Skeletal muscle tissue (tissue), 4 donors: ENCODE measurements around the gene ARFIP2. TPM values are rescaled to one million over a fixed set of nuclear protein-coding genes. Genes with fewer than 3 reads are reported as not detected.
A peak's percentile ranks its signal among the peaks of the same experiment; 100 is the strongest.

Source experiments
- H3K27ac ChIP-seq: one replicate; pipeline ENCODE4 v1.7.0; 2013; ENCODE audit warnings: mild to moderate bottlenecking, low read depth, low read length, inconsistent platforms
- H3K27me3 ChIP-seq, 3 donors: one replicate each; pipeline ENCODE4 v1.7.0; 2013; ENCODE audit warnings: low read length in 3 of 3; ENCODE audit not compliant: control insufficient read depth in 3 of 3, insufficient read depth in 3 of 3
- H3K36me3 ChIP-seq, 3 donors: one replicate each; pipeline ENCODE4 v1.7.0; 2013; ENCODE audit warnings: low read length in 3 of 3; ENCODE audit not compliant: control insufficient read depth in 3 of 3, insufficient read depth in 3 of 3
- H3K4me1 ChIP-seq, 3 donors: one replicate each; pipeline ENCODE4 v1.7.0; 2013; ENCODE audit warnings: low read length in 3 of 3, mild to moderate bottlenecking in 3 of 3; ENCODE audit not compliant: control insufficient read depth in 3 of 3, insufficient read depth in 3 of 3
- H3K4me3 ChIP-seq, 3 donors: one replicate each; pipeline ENCODE4 v1.7.0; 2013; ENCODE audit warnings: low read length in 3 of 3
- H3K9ac ChIP-seq, 3 donors: one replicate each; pipeline ENCODE4 v1.7.0; 2013; ENCODE audit warnings: low read length in 3 of 3, mild to moderate bottlenecking in 3 of 3, moderate library complexity in 2 of 3, low read depth in 1 of 3
- H3K9me3 ChIP-seq, 3 donors: one replicate each; pipeline ENCODE4 v1.7.0; 2013; ENCODE audit warnings: low read length in 3 of 3; ENCODE audit not compliant: control insufficient read depth in 3 of 3
- total RNA-seq: library from RNA; depleted of rRNA; stranded (reverse); fragments of >200 nt; gene quantifications from one replicate; pipeline ENCODE4 v1.2.3, GENCODE V29; 2014
- donor health status: Osteomylitis.

ARFIP2 gene
- total RNA-seq, 1 donor from 2014 or later = 14.1 TPM

GRCh38 chr11:6455070-6455469 lies 26.1 kb downstream of the ARFIP2 start:
- no peaks in the 10 kb centered on the region for H3K27me3 ChIP-seq
- H3K9me3 ChIP-seq = no peaks in the 10 kb centered on the region
- peaks cover 10 to 14% (median 13%) of the 10 kb centered on the region in 3 donors for H3K4me1 ChIP-seq
- H3K4me3 ChIP-seq = no peak overlapping the region
- H3K36me3 ChIP-seq = peaks cover 42 to 92% (median 81%) of the 10 kb centered on the region in 3 donors
- no peak overlapping the region for H3K27ac ChIP-seq
- peak overlapping the region in 2 of 3 donors; percentile 26 to 30 for H3K9ac ChIP-seq

- H3K27me3 ChIP-seq = no peaks in the 10 kb centered on the region
- H3K27ac ChIP-seq = no peak overlapping the region
- no peak overlapping the region for H3K9ac ChIP-seq
- no peaks in the 10 kb centered on the region for H3K9me3 ChIP-seq
- H3K4me1 ChIP-seq = peaks cover 10 to 14% (median 13%) of the 10 kb centered on the region in 3 donors
- H3K4me3 ChIP-seq = no peak overlapping the region
- peaks cover 53 to 90% (median 80%) of the 10 kb centered on the region in 3 donors for H3K36me3 ChIP-seq
Observed at GRCh38 chr11:6453152-6453551, 28.0 kb downstream of the ARFIP2 start.

- peaks cover 10 to 14% (median 13%) of the 10 kb centered on the region in 3 donors for H3K4me1 ChIP-seq
- no peaks in the 10 kb centered on the region for H3K27me3 ChIP-seq
- peaks cover 55 to 84% (median 72%) of the 10 kb centered on the region in 3 donors for H3K36me3 ChIP-seq
- H3K4me3 ChIP-seq = no peak overlapping the region
- H3K9me3 ChIP-seq = no peaks in the 10 kb centered on the region
- no peak overlapping the region for H3K27ac ChIP-seq
- no peak overlapping the region for H3K9ac ChIP-seq
Observed at GRCh38 chr11:6452219-6452618, 28.9 kb downstream of the ARFIP2 start.

GRCh38 chr11:6448574-6448973 lies 32.6 kb downstream of the ARFIP2 start:
- H3K4me1 ChIP-seq = peaks cover 0 to 4% (median 0%) of the 10 kb centered on the region in 3 donors
- no peaks in the 10 kb centered on the region for H3K9me3 ChIP-seq
- H3K9ac ChIP-seq = no peak overlapping the region
- H3K27me3 ChIP-seq = no peaks in the 10 kb centered on the region
- peaks cover 32 to 51% (median 44%) of the 10 kb centered on the region in 3 donors for H3K36me3 ChIP-seq
- H3K27ac ChIP-seq = no peak overlapping the region
- no peak overlapping the region for H3K4me3 ChIP-seq

GRCh38 chr11:6443269-6444003 lies 37.7 kb downstream of the ARFIP2 start:
- no peaks in the 10 kb centered on the region for H3K9me3 ChIP-seq
- H3K4me1 ChIP-seq = no peaks in the 10 kb centered on the region
- H3K27ac ChIP-seq = no peak overlapping the region
- no peaks in the 10 kb centered on the region for H3K27me3 ChIP-seq
- H3K4me3 ChIP-seq = no peak overlapping the region
- H3K9ac ChIP-seq = no peak overlapping the region
- H3K36me3 ChIP-seq = peaks cover 0 to 6% (median 3%) of the 10 kb centered on the region in 3 donors

- Histone ChIP-seq H3K27ac (no peak overlapping the region), H3K9me3 (no peaks in the 10 kb centered on the region), H3K4me3 (no peak overlapping the region), H3K27me3 (no peaks in the 10 kb centered on the region), H3K36me3 (peaks cover 0 to under 1% (median 0%) of the 10 kb centered on the region in 3 donors), H3K4me1 (no peaks in the 10 kb centered on the region), H3K9ac (no peak overlapping the region)
Observed at GRCh38 chr11:6442441-6442840, 38.7 kb downstream of the ARFIP2 start.

- no peaks in the 10 kb centered on the region for H3K4me1 ChIP-seq
- no peaks in the 10 kb centered on the region for H3K27me3 ChIP-seq
- no peak within 1 kb of the TSS for H3K27ac ChIP-seq
- no peak within 1 kb of the TSS for H3K4me3 ChIP-seq
- no peaks in the 10 kb centered on the region for H3K9me3 ChIP-seq
- no peaks in the 10 kb centered on the region for H3K36me3 ChIP-seq
- peak within 1 kb of the TSS in 1 of 3 donors; percentile 45 for H3K9ac ChIP-seq
Observed at GRCh38 chr11:6440906-6441358, 40.2 kb downstream of the ARFIP2 start, which contains the start of gene HPX. Gene HPX, minus strand, starts transcription at chr11:6440987. Its CDS starts 24 bp downstream, at chr11:6440963.

GRCh38 chr11:6438979-6439571 lies 42.1 kb downstream of the ARFIP2 start:
- Histone ChIP-seq H3K27me3 (no peaks in the 10 kb centered on the region), H3K9me3 (no peaks in the 10 kb centered on the region), H3K4me3 (no peak overlapping the region), H3K9ac (no peak overlapping the region), H3K36me3 (no peaks in the 10 kb centered on the region), H3K27ac (no peak overlapping the region), H3K4me1 (no peaks in the 10 kb centered on the region)

GRCh38 chr11:6437993-6438392 lies 43.1 kb downstream of the ARFIP2 start:
- Histone ChIP-seq H3K36me3 (no peaks in the 10 kb centered on the region), H3K4me3 (no peak overlapping the region), H3K4me1 (no peaks in the 10 kb centered on the region), H3K9ac (no peak overlapping the region), H3K27me3 (no peaks in the 10 kb centered on the region), H3K27ac (no peak overlapping the region), H3K9me3 (no peaks in the 10 kb centered on the region)

- Histone ChIP-seq H3K27ac (no peak overlapping the region), H3K27me3 (no peaks in the 10 kb centered on the region), H3K9me3 (no peaks in the 10 kb centered on the region), H3K4me1 (no peaks in the 10 kb centered on the region), H3K36me3 (no peaks in the 10 kb centered on the region), H3K9ac (no peak overlapping the region), H3K4me3 (no peak overlapping the region)
Observed at GRCh38 chr11:6437423-6437822, 43.7 kb downstream of the ARFIP2 start.
